Astrocyte (in vitro differentiated cells and primary cell): ENCODE results near the gene GPR62. TPM values are rescaled to one million over a fixed set of nuclear protein-coding genes. Genes with fewer than 3 reads are reported as not detected.

Experiments used
- DNase-seq: peaks from one replicate; pipeline ENCODE4 v3.0.0-alpha.2; 2010; ENCODE audit warnings: low read depth
- FAIRE-seq: peaks from 2 replicates; lab custom pipeline; 2011; peaks lifted over from hg19 to GRCh38; lab: Jason Lieb, UNC
- H2AFZ ChIP-seq: 2 replicates; pipeline ENCODE4 v1.6.0; 2012; ENCODE audit warnings: low read depth, low read length, inconsistent platforms
- H3K27ac ChIP-seq: 2 replicates; pipeline ENCODE4 v1.5.1; 2011; ENCODE audit warnings: low read depth, low read length, inconsistent platforms
- H3K27me3 ChIP-seq: 2 replicates; pipeline ENCODE4 v1.6.0; 2011; ENCODE audit warnings: low read length, inconsistent platforms; ENCODE audit not compliant: insufficient read depth
- H3K36me3 ChIP-seq: 2 replicates; pipeline ENCODE4 v1.5.1; 2011; ENCODE audit warnings: low read length, inconsistent platforms; ENCODE audit not compliant: insufficient read depth
- H3K4me1 ChIP-seq: 2 replicates; pipeline ENCODE4 v1.5.1; 2011; ENCODE audit warnings: low read length, inconsistent platforms; ENCODE audit not compliant: insufficient read depth
- H3K4me2 ChIP-seq: 2 replicates; pipeline ENCODE4 v1.6.0; 2012; ENCODE audit warnings: low read length, inconsistent platforms
- H3K4me3 ChIP-seq: 2 replicates; pipeline ENCODE4 v1.5.1; 2011; ENCODE audit warnings: low read depth, mild to moderate bottlenecking, low read length, inconsistent platforms; ENCODE audit not compliant: insufficient read depth
- H3K79me2 ChIP-seq: 2 replicates; pipeline ENCODE4 v1.6.0; 2012; ENCODE audit warnings: mild to moderate bottlenecking, low read length, inconsistent platforms; ENCODE audit not compliant: insufficient read depth
- H3K9ac ChIP-seq: 2 replicates; pipeline ENCODE4 v1.6.0; 2012; ENCODE audit warnings: mild to moderate bottlenecking, low read length, inconsistent platforms
- H3K9me3 ChIP-seq: 2 replicates; pipeline ENCODE4 v1.5.1; 2012; ENCODE audit warnings: low read depth, mild to moderate bottlenecking, low read length, inconsistent platforms; ENCODE audit not compliant: insufficient read depth
- H4K20me1 ChIP-seq: 2 replicates; pipeline ENCODE4 v1.6.0; 2012; ENCODE audit warnings: low read length, inconsistent platforms; ENCODE audit not compliant: insufficient read depth
- H3K27ac Mint-ChIP-seq: one replicate; pipeline ENCODE4 v1.8.0; 2021; ENCODE audit warnings: mild to moderate bottlenecking, mixed read lengths; ENCODE audit not compliant: unreplicated experiment
- H3K27me3 Mint-ChIP-seq: one replicate; pipeline ENCODE4 v1.8.0; 2021; ENCODE audit warnings: low read depth, mixed read lengths; ENCODE audit not compliant: unreplicated experiment
- H3K36me3 Mint-ChIP-seq: one replicate; pipeline ENCODE4 v1.8.0; 2021; ENCODE audit warnings: low read depth, mixed read lengths; ENCODE audit not compliant: unreplicated experiment
- H3K4me1 Mint-ChIP-seq: one replicate; pipeline ENCODE4 v1.8.0; 2021; ENCODE audit warnings: low read depth, mixed read lengths; ENCODE audit not compliant: unreplicated experiment
- H3K4me3 Mint-ChIP-seq: one replicate; pipeline ENCODE4 v1.8.0; 2021; ENCODE audit warnings: mild to moderate bottlenecking, moderate library complexity, mixed read lengths; ENCODE audit not compliant: unreplicated experiment
- H3K9me3 Mint-ChIP-seq: one replicate; pipeline ENCODE4 v1.8.0; 2021; ENCODE audit warnings: mild to moderate bottlenecking, mixed read lengths; ENCODE audit not compliant: unreplicated experiment
- CTCF ChIP-seq: IDR thresholded peaks from 2 replicates; pipeline ENCODE4 v1.5.1; 2011; ENCODE audit warnings: low read depth, mild to moderate bottlenecking, inconsistent platforms, low read length, moderate library complexity; ENCODE audit not compliant: insufficient read depth
- EZH2 ChIP-seq: IDR thresholded peaks from 2 replicates; pipeline ENCODE4 v1.6.1; 2012; ENCODE audit warnings: mild to moderate bottlenecking, low read length, inconsistent platforms; ENCODE audit not compliant: insufficient read depth
- total RNA-seq: library from RNA; stranded (reverse); gene quantifications from 2 replicates; pipeline ENCODE4 v1.2.1, GENCODE V29; 2021

GPR62 gene
- total RNA-seq, 1 donor from 2014 or later: not detected

DNA sequence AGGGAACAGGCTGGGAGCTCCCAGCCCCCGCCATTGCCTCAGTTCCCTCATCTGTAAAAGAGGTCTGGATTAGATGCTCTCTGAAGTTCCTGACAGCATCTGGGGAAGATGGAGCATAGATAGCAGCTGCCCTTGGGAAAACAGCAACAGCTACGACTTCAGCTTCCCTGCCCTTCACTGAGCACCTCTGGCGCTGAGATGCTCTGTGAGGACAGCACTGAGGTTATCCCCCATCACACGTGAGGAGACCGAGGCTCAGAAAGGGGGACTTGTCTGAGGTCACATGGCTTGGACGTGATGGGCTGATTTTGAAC, 51.6 kb downstream of the GPR62 start:
- H3K9me3 ChIP-seq: no peaks in the 10 kb centered on the region
- FAIRE-seq (no peak), DNase-seq (no peak)
- Mint-ChIP-seq H3K4me3 (no peak overlapping the region), H3K36me3 (no peaks in the 10 kb centered on the region), H3K27ac (no peak overlapping the region), H3K4me1 (peaks cover 14% of the 10 kb centered on the region), H3K9me3 (no peaks in the 10 kb centered on the region), H3K27me3 (peaks cover 12% of the 10 kb centered on the region)
- no peaks in the 10 kb centered on the region for H3K36me3 ChIP-seq
- no peak overlapping the region for H3K9ac ChIP-seq
- no peak overlapping the region for H3K27ac ChIP-seq
- H3K27me3 ChIP-seq: no peaks in the 10 kb centered on the region
- H4K20me1 ChIP-seq: no peaks in the 10 kb centered on the region
- H2AFZ ChIP-seq: no peak overlapping the region
- H3K4me3 ChIP-seq: no peak overlapping the region
- TF ChIP-seq CTCF (no peak), EZH2 (no peak)
- H3K79me2 ChIP-seq: no peaks in the 10 kb centered on the region
- H3K4me2 ChIP-seq: no peak overlapping the region
- H3K4me1 ChIP-seq: peaks cover 16% of the 10 kb centered on the region

Other genes starting within 250 kb of the GPR62 start
- 0.12 and 0.25 TPM in 2 replicates for gene GRM2, start 248.3 kb upstream of the GPR62 start, total RNA-seq
- gene IQCF6, start 176.1 kb upstream of the GPR62 start, total RNA-seq: not detected in 2 replicates
- not detected in 2 replicates for gene IQCF2, start 93.8 kb upstream of the GPR62 start, total RNA-seq
- not detected in 2 replicates for gene IQCF5, start 79.8 kb upstream of the GPR62 start, total RNA-seq
- gene IQCF1, start 52.0 kb upstream of the GPR62 start, total RNA-seq: not detected in 2 replicates
- gene RRP9, start 13.5 kb upstream of the GPR62 start, total RNA-seq: 22.9 and 25.5 TPM in 2 replicates
- gene PARP3, start 13.0 kb upstream of the GPR62 start, total RNA-seq: 4.6 and 4.8 TPM in 2 replicates
- 95.4 and 102 TPM in 2 replicates for gene PCBP4, start 12.1 kb downstream of the GPR62 start, total RNA-seq
- 10.3 and 12.3 TPM in 2 replicates for gene ABHD14B, start 18.7 kb downstream of the GPR62 start, total RNA-seq
- 10.9 and 11.8 TPM in 2 replicates for gene ABHD14A, start 19.7 kb downstream of the GPR62 start, total RNA-seq
- 16.4 and 21.1 TPM in 2 replicates for gene ACY1, start 28.2 kb downstream of the GPR62 start, total RNA-seq
- 768 and 872 TPM in 2 replicates for gene RPL29, start 40.5 kb downstream of the GPR62 start, total RNA-seq
- 24.2 and 24.9 TPM in 2 replicates for gene DUSP7, start 101.2 kb downstream of the GPR62 start, total RNA-seq
- gene POC1A, start 199.0 kb downstream of the GPR62 start, total RNA-seq: 3.1 and 3.7 TPM in 2 replicates
- gene ALAS1, start 242.8 kb downstream of the GPR62 start, total RNA-seq: 51.4 and 56.3 TPM in 2 replicates